Coronary artery (tissue), 2 donors: ENCODE results near the gene TMEM135.

Source experiments
- DNase-seq: peaks from one replicate; pipeline ENCODE4 v3.0.0-alpha.2; 2017; ENCODE audit warnings: low spot score
- H3K27ac ChIP-seq, 2 donors: fragments of 200-600 bp; sonication (generic); one replicate each; pipeline ENCODE4 v1.5.1; 2016 to 2019
- H3K4me3 ChIP-seq: fragments of 200-600 bp; sonication (generic); 2 replicates; pipeline ENCODE4 v1.5.1; 2016; ENCODE audit warnings: mild to moderate bottlenecking, moderate library complexity
- CTCF ChIP-seq: fragments of 200-600 bp; sonication (generic); IDR thresholded peaks from one replicate; pipeline ENCODE4 v1.5.1; 2019; ENCODE audit warnings: antibody characterized with exemption

TMEM135 gene

GRCh38 chr11:87122852-87123251 lies 85.1 kb downstream of the TMEM135 start:
- H3K4me3 ChIP-seq, result no peak overlapping the region
- TF ChIP-seq CTCF, result no peak
- no peak overlapping the region for H3K27ac ChIP-seq
- DNase-seq, result no peak

GRCh38 chr11:87125257-87125656 lies 87.5 kb downstream of the TMEM135 start:
- no peak overlapping the region for H3K4me3 ChIP-seq
- TF ChIP-seq CTCF, result no peak
- no peak overlapping the region for H3K27ac ChIP-seq
- no peak for DNase-seq

GRCh38 chr11:87127101-87127500 lies 89.4 kb downstream of the TMEM135 start:
- no peak overlapping the region for H3K4me3 ChIP-seq
- no peak for TF ChIP-seq CTCF
- no peak for DNase-seq
- H3K27ac ChIP-seq, result no peak overlapping the region

GRCh38 chr11:87128372-87128771 lies 90.6 kb downstream of the TMEM135 start:
- Histone ChIP-seq H3K27ac (no peak overlapping the region), H3K4me3 (no peak overlapping the region)
- DNase-seq, result no peak
- TF ChIP-seq CTCF, result no peak

GRCh38 chr11:87134524-87135106 lies 96.9 kb downstream of the TMEM135 start:
- no peak for TF ChIP-seq CTCF
- DNase-seq, result no peak
- H3K4me3 ChIP-seq, result no peak overlapping the region

GRCh38 chr11:87136236-87136635 lies 98.5 kb downstream of the TMEM135 start:
- no peak for DNase-seq
- Histone ChIP-seq H3K4me3 (no peak overlapping the region), H3K27ac (no peak overlapping the region)
- TF ChIP-seq CTCF, result no peak

More at GRCh38 chr11:87134524-87135106, 96.9 kb downstream of the TMEM135 start:
- no peak overlapping the region for H3K27ac ChIP-seq

GRCh38 chr11:87137711-87138110 lies 100.0 kb downstream of the TMEM135 start:
- H3K4me3 ChIP-seq, result no peak overlapping the region
- H3K27ac ChIP-seq, result no peak overlapping the region
- no peak for TF ChIP-seq CTCF
- DNase-seq, result no peak
